Activated gamma-delta T cell (primary cell): Measurements from ENCODE around the gene ACSL1.
"Not testable (repeated sequence)": the region's sequence is repeated elsewhere in the genome, so short reads cannot be mapped to it uniquely, and the experiment has no call there.

Source experiments
- DNase-seq: peaks from one replicate; lab custom pipeline; 2025; lab: John Stamatoyannopoulos, UW

ACSL1 gene

GRCh38 chr4:184839075-184839399, 13.3 kb upstream of the ACSL1 start:
- DNase-seq = not testable (repeated sequence)

GRCh38 chr4:184838249-184839074, 12.7 kb upstream of the ACSL1 start:
- DNase-seq = no peak

- DNase-seq = no peak
Observed at GRCh38 chr4:184836613-184837012, 10.8 kb upstream of the ACSL1 start.

- no peak for DNase-seq
Observed at GRCh38 chr4:184833046-184833838, 7.5 kb upstream of the ACSL1 start.

- no peak for DNase-seq
Observed at GRCh38 chr4:184831153-184831552, 5.4 kb upstream of the ACSL1 start.

- no peak for DNase-seq
Observed at GRCh38 chr4:184826691-184827270, 1.0 kb upstream of the ACSL1 start.

- peak; percentile 61 for DNase-seq
Observed at GRCh38 chr4:184825141-184825895, 450 bp downstream of the ACSL1 start.

GRCh38 chr4:184824776-184825084, 1.0 kb downstream of the ACSL1 start:
- DNase-seq = no peak

- DNase-seq = no peak
Observed at GRCh38 chr4:184824081-184824775, 1.5 kb downstream of the ACSL1 start.

- no peak for DNase-seq
Observed at GRCh38 chr4:184823014-184823413, 2.8 kb downstream of the ACSL1 start.

- DNase-seq = no peak
Observed at GRCh38 chr4:184822356-184822755, 3.4 kb downstream of the ACSL1 start.

- DNase-seq = no peak
Observed at GRCh38 chr4:184821242-184821641, 4.5 kb downstream of the ACSL1 start.

GRCh38 chr4:184819786-184820185, 6.0 kb downstream of the ACSL1 start:
- DNase-seq = no peak

GRCh38 chr4:184818216-184818564, 7.6 kb downstream of the ACSL1 start:
- no peak for DNase-seq

GRCh38 chr4:184817494-184818215, 8.1 kb downstream of the ACSL1 start:
- DNase-seq = no peak

- no peak for DNase-seq
Observed at GRCh38 chr4:184816962-184817361, 8.8 kb downstream of the ACSL1 start.

- no peak for DNase-seq
Observed at GRCh38 chr4:184815046-184815877, 10.5 kb downstream of the ACSL1 start.

GRCh38 chr4:184814686-184815045, 11.1 kb downstream of the ACSL1 start:
- DNase-seq = no peak

- DNase-seq = no peak
Observed at GRCh38 chr4:184812651-184813181, 13.1 kb downstream of the ACSL1 start.

- DNase-seq = no peak
Observed at GRCh38 chr4:184812199-184812542, 13.6 kb downstream of the ACSL1 start.
